Measurements from ENCODE around the gene ADGRV1.
"Not testable (repeated sequence)": the region's sequence is repeated elsewhere in the genome, so short reads cannot be mapped to it uniquely, and the experiment has no call there.

Gene ADGRV1

DNA sequence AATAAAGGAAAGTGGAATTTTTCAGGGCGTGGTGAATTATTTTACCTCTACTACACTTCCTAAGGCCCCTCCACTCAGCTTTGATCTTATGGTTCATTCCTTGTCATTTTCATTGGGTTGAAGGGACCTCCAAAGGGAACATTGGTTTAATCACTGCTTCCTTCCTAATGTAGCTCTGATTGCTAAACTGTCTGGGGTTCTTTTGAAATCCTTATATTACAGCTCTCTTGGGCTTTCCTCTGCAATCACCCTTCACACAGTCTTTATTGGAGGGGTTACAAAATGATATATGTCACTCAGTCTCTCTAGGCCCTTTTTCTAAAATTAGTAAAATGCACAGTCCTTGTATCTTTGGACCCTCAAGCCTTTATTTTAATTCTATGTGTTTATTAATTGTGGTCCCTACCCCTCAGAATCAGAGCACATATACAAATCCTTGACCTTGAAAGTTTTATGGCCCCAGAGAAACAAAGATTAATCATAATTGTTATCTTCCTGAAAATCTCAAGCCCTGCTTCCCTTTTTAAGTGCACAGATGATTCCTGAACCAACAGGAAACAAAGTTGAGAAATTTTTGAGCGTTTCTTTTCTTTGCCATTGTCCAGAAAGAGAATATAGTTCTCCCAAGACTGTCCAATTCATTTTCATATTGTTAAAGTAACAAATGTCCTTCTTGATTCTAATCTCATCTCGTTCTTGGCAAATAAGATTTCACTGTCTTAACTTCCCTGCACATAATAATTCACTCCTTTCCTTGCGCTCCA is 494.6 kb downstream of the ADGRV1 start:
- no peak for DNase-seq (ENCODE audit: low read depth in 3 of 3, low spot score in 1 of 3)

DNA sequence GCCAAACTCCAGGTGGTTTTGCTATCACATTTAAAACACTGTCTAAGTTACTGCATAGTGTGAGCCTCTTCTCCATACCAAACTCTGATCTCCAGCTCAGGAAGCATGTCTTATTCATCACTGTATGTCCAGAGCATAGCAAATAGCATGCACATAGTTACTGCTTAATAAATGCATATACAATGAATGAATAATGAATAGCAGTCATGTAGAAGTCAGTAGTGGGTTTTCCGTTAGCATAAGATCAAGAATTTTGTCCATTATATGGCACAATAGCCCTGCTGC is 495.1 kb downstream of the ADGRV1 start:
- DNase-seq (ENCODE audit: low read depth in 3 of 3, low spot score in 1 of 3): no peak

DNA sequence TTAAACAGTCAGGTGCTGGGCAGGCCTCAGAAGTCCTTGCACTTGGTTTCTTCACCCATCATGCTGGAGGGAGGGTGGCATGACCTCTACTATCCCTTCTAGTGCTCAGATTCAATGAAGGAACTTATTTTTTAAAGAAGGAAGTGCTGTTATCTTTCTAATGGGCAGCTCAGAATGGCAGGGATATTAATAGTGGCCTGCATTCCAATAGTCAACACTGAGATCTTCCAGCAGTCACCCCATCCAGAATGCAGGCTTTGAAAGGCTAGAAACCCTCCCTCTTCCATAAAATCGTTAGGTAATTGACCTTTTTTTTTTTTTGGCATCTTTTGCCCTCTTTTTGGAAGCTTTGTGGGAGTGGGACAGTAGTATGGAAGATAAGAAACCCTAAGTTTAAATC is 499.6 kb downstream of the ADGRV1 start:
- no peak for DNase-seq (ENCODE audit: low read depth in 3 of 3, low spot score in 1 of 3)

DNA sequence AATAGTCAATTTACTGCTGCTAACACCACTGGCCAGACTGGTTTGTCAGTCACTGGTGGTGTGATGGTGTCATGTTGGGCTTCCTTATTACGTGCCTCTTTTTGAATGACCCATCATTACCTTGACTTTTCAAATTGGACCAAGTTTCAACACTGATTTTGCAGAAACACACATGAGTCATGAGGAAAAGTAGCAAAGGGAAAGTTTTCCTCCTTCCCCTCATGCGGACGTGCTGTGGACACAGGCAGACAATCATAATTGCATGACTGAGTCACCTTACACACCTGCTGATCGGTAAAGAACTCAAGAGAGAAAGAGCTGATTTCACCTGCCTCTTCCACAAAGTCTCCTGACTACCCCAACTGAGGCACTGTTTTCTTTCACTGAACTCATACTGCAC is 500.0 kb downstream of the ADGRV1 start:
- no peak for DNase-seq (ENCODE audit: low read depth in 3 of 3, low spot score in 1 of 3)

DNA sequence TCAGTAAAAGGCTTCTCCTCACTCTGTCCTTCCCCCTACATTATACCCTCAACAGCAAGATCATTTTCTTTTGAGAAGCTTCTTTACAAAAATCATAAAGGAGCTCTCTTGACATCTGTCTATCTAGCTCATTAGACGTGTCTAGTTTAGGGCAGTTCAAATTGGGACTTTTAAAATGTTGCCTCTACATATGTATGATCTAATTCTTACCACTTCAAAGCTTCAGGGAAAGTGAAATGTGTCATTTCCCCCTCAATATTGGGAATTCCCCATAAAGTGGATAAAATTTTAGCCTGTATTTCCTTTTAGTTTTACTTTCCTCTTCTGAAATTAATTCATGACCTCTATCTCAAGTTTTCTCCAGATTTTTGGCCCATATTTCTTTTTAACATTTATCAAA is 500.8 kb downstream of the ADGRV1 start:
- DNase-seq (ENCODE audit: low read depth in 3 of 3, low spot score in 1 of 3): no peak

DNA sequence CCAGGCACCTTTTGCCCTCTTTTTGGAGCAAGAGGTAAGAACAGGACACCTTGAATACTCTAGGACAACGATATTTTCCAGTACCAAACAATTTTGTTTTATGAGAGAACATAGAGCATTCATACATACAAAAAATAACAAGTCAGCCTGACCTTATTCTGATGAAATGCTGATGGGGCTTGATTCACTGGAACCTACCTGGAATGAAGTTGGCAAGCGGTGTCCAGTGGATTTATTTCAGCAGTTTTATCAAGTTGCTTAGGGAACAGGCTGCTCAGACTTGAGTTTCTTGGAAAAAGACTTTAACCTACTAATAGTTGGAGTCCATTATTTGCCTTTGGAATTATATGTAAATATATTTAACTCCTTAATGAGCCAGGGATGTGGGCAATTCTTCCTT is 502.5 kb downstream of the ADGRV1 start:
- DNase-seq (ENCODE audit: low read depth in 3 of 3, low spot score in 1 of 3): no peak

DNA sequence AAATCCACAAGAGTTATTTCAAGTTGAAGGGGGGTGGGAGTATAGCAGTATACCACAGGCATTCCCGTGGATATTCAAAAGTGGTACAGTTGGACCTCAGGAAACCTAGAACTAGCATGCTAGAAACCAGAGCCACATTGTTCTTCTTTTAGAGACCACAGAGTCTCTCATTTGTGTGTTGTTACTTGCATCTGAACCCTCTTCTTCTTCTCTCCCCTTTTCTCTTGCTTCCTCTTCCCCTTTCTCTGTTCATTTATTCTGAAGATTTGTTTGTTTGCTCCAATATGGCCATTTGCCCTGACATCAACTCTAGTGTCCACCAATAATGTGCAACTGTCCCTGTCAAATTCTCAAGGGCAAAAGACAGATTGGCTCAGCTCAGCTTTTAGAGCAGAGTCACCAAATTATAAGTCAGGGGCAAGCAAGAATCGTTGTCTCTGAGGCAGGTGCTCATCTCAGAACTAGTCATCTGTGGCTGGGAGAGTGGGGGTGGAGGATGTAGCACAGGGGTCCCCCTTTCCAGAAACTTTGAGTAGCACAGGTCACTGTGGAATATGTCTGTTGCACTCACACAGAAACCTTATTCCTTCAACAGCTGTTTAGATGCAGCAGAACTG is 503.5 kb downstream of the ADGRV1 start:
- DNase-seq (ENCODE audit: low read depth in 3 of 3, low spot score in 1 of 3): no peak

DNA sequence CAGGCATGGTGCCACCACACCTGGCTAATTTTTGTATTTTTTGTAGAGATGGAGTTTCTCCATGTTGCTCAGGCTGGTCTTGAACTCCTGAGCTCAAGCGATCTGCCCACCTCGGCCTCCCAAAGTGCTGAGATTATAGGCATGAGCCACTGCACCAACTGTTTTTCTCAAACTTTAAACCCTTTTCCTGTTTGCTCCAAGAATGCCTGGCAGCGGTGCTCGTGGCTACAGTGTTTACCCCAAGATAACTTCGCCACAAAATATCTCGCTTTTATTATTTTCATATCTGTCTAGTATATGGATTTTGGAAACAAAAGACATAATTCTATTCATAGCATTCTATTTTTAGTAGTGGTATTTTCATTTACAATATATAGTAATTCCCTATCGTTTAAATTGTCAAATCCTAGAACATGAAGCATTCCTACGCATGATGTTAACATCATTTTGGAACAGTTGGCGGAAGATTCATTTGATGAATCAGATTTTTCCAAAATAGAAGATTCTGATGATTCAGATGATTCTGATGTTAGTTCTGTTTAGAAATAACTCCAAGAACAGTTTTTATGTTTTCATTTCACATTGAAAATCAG is 504.6 kb downstream of the ADGRV1 start:
- not testable (repeated sequence) for DNase-seq (ENCODE audit: low read depth in 3 of 3, low spot score in 1 of 3)

DNA sequence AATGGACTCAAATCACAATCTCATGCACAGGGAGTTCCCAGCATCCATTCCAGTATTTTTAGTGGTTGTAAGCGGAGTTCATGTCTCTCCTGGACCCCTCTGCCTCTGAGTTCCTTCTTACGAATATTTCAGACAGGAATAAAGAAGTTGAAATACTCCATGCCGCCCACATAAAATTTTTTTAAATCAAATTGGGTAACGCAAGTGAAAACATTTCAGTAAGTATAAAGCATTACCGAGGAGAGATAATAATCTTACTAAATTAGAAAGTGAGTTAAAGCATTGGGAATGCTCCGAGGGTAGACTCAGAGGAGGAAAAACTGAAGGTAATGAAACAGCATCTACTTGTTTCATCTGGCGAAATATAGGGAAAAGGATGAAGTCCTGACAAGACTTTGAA is 506.9 kb downstream of the ADGRV1 start:
- no peak for DNase-seq (ENCODE audit: low read depth in 3 of 3, low spot score in 1 of 3)

DNA sequence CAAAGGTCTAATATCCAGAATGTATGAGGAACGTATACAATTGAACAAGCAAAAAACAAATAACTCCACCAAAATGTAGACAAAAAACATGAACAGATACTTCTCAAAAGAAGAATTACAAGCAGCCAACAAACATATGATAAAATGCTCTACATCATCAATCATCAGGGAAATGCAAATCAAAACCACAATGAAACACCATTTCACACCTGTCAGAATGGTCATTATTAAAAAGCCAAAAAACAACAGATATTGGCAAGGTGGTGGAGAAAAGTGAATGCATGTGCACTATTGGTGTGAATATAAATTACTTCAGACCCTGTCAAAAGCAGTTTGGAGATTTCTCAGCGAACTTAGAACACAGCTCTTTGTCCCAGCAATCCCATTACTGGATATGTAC is 510.8 kb downstream of the ADGRV1 start:
- no peak for DNase-seq (ENCODE audit: low read depth in 3 of 3, low spot score in 1 of 3)

DNA sequence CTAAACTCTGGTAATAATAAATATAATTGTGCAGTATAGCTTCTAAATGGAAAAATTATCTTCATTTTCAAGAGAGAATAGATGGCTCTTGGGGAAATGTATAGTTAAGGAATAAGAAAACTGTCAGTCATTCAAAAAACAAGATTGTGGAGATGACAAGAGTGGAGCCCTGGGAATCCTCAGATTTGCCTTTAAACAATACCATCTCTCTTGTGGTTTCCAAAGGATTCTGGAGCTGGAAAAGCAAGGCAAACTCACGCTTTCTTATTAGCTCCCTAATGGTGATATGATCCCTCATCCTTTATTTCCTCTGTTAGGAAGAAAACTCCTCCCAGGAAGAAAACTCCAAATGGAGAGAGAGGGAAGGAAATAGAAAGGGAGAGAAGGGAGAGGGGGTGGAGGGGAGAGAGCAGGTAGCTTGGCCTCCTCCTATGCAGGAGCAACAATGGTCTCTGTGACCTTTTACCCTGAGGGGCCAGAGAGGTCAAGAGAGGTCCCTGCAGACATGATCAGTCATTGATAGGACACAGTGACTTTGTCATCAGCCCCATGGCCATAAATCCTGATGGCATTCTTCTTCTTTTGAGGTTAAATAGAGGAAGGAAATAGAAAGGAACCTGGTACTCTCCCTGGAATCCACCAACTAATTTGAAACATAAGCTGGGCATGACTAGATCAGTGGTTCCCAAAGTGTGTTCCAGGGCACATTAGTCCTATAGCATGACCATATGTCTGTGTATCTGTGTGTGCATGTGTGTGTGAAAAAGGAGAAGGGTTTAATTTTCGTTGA is 512.4 kb downstream of the ADGRV1 start:
- DNase-seq (ENCODE audit: low read depth in 3 of 3, low spot score in 1 of 3): no peak

DNA sequence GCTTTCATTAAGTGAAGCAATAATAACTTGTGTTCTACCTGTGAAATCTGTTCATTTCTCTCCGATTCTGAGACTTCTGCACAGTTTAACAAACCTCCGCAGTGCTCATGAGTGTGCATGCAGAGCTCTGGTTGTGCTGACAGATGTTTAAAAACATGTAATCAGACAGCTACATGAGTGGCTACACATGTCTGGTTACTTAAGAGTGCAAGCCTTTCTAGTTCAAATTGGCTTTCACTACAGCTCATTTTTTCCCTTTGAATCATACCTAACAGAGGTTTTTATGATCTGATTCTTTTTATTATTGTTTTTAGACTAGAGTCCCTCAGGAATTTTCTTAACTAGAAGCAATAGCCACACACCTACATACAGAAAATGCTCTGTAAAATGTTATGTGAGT is 514.3 kb downstream of the ADGRV1 start:
- DNase-seq (ENCODE audit: low read depth in 3 of 3, low spot score in 1 of 3): no peak

DNA sequence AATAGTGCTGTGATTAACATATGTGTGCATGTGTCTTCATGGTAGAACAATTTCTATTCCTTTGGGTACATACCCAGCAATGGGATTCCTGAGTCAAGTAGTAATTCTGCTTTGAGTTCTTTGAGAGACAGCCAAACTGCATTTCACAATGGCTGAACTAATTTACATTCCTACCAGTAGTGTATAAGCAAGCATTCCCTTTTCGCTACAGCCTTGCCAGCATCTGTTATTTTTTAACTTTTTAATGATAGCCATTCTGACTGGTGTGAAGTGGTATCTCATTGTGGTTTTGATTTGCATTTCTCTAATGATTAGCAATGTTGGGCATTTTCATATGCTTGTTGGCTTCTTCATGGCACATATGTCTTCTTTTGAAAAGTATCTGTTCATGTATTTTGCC is 516.0 kb downstream of the ADGRV1 start:
- no peak for DNase-seq (ENCODE audit: low read depth in 3 of 3, low spot score in 1 of 3)

DNA sequence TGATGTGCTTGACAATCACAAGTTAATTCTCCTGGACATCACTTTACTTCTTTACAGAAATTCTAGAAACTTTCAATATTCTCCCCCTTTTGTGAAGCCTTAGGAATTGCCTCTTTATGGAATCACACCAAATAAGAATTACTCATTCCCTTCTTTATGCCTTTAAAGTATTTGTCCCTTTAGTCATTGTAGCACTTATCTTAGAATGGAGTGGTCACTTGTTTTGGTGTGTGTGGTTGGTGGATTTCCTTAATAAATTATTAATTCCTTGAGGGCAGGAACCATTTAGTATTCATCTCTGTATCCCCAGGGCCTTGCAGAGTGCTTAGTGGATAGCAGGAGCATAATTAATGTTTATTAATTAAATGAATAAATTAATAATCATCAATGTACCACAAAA is 517.5 kb downstream of the ADGRV1 start:
- no peak for DNase-seq (ENCODE audit: low read depth in 3 of 3, low spot score in 1 of 3)

DNA sequence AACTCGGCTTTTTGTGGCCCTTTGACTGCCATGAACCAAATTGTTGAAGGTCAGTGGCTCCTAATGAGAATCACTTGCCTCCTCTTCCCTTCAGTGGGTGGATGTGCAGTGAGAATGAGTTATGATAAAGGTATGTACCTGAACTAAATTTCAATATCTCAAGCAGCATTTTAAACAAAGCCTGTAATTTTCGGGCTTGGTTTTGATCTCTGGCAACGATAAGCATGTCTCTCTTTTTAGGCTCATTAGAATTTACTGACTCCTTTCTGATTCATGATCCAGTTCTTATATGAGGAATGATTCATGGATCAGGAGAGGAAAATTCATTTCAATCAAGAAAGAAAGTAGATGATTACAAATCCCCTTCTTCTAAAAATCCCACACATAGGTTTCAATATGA is 519.0 kb downstream of the ADGRV1 start:
- DNase-seq (ENCODE audit: low read depth in 3 of 3, low spot score in 1 of 3): no peak

DNA sequence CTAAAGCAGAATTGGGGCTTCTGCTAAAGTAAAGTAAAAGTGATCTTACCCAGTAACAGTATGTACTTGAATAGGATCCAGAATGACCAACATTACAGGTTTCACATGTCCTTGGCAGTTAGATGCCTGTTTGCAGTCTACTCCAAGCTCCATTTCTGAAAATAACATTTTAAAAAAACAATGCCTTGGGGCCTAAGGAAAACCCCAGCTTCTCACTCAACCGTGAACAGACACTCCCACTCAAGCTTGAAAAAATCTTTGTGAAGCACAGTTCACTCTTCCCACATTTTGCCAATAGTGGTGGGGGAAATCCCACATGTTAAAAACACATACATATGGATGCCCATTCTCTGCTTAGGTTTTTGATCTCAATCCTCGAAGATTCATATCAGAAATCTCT is 520.4 kb downstream of the ADGRV1 start:
- no peak for DNase-seq (ENCODE audit: low read depth in 3 of 3, low spot score in 1 of 3)

DNA sequence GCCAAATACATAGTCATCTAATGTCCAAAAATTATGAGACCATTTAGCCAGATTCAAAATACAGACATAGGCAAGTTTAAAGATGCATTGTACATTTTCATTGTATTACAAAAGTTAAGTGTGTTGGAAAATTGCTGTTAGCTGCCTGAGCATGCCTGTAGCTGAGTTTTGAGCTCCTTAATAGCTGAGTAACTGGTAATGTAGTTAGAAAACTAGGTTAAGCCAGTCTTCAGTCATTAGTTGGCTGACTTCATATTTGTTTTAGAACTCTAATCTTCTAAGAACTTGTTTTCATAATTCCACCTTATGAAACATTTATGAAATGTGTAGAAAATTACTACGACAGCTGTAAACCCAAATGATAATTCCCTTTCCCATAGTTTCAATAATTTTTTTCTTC is 531.2 kb downstream of the ADGRV1 start:
- no peak for DNase-seq (ENCODE audit: low read depth in 3 of 3, low spot score in 1 of 3)

DNA sequence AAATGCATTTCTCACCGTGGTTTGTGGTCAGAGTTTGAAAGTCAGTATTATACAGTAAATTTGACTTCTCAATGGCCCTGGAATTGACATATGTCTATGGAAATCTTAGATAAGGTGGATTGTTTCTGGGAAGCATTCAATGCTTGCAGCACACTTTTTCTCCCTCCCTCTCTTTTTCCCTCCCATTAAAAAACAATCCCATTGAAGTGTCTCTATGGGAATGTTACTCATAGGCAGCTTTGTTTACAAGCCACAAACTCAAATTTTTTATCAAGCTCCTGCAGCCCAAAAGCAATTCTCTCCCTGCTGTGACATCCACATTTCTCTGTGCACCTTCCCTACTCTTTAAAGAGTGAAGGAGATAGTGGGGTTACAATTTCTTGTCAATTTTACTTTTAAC is 532.4 kb downstream of the ADGRV1 start:
- no peak for DNase-seq (ENCODE audit: low read depth in 3 of 3, low spot score in 1 of 3)

DNA sequence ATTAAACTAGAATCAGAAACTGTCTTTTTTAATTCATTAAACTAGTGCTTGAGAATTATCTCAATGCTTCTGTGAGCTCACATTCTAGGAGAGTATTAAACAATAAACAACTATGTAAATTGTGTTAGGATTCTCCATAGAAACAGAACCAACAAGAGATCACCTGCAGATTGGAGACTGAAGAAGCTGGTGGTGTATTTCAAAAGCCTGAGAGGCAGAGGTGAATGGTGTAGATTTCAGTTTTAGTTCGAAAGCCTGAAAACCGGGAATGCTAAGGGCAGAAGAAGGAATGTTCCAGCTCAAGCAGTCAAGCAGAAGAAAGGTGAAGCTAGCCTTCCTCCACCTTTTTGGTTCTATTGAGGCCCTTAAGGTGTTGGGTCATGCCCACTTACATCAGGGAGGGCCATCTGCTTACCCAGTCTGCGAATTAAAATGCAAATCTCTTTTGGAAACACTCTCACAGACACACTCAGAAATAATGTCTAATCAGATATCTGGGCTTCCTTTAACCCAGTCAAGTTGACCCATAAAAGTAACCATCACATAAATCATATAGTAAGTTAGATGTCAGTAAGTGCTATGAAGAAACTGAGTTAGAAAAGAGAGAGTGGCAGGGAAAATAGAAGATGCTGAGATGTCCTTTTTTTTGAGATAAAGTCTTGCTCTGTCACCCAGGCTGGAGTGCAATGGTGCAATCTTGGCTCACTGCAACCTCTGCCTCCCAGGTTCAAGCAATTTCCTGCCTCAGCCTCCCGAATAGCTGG is 533.1 kb downstream of the ADGRV1 start:
- DNase-seq (ENCODE audit: low read depth in 3 of 3, low spot score in 1 of 3): no peak

DNA sequence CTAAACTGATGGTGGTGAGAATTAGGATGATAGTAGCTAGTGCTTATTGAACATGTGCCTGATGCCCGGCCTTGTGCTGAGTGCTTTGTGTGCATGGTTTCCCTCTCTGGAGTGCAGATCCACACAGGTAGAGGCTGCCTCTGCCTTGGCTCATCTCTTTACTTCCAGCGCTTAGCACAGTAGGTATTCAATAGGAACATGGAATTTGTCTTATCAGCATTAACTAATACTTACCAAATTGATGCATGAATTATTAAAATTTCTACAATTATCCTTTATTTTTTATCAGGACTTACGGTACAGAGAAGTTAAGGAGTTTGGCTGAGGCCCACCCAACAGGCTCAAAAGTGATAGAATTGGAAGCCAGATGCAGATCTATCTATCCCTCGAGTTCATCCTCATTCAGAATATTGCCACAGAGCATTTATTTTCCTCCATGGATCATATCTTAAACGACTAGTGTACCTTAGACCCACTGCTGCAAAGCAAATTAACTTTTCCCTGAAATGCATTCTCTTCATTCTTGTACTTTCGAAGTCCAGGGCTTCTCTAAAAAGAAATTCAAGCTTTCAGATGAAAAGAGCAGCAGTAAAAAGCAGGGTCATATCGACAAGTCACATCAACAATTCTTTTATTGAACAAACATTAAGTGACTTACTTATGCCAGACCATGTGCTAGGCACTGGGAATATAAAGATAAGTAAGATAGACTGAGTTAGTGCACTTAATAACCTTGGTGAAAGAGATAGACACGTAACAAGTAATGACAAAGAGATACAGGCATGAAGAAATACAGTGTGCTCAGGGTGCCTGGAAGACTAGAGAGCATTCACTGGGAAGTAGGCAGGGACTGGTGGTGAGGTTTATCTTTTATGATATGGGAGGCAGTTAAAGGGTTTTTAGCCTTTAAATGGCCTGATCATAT is 534.5 kb downstream of the ADGRV1 start:
- DNase-seq (ENCODE audit: low read depth in 3 of 3, low spot score in 1 of 3): no peak
